Measurements from ENCODE around the gene EPS8L3. TPM values are rescaled to one million over a fixed set of nuclear protein-coding genes. Genes with fewer than 3 reads are reported as not detected.

Gene EPS8L3
- total RNA-seq, 1 experiment from 2014 or later = 0.96 TPM

DNA sequence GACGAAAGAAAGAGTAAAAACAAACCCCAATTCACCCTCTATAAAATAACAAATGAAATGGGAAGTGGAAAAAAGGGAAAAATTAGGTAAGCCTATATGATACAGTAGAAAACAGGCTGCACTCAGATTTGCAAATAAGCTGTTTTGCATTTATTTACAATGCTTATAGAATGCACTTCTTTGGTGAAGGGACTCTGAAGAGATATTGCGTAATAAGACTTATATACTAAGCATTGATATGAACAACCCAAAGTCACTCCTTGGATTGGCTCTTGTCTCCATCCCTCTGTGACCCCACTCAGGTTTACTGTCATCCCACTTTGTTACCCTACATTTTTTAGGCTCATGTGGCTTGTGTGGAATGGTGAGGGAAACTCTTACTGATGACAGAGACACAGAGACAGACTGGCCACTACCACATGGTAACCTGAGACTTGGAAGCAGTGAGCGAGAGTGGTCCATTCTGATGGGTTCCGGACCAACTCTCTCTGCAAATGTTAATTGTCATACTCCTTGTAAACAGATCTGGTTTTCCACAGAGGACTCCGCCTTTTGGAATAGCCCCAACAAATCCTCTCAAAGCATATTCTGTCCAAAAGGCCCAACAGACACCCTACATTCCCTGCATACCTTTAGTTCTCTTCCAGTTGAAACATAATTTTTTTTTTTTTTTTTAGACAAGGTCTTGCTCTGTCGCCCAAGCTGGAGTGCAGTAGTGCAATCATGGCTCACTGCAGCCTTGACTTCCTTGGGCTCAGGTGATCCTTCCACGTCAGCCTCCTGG lies 40.6 kb downstream of the EPS8L3 start:
- H3K36me3 ChIP-seq (ENCODE audit: control insufficient read depth in 1 of 2, insufficient read depth in 2 of 2, low read length in 2 of 2) = no peaks in the 10 kb centered on the region
- H3K9ac ChIP-seq (ENCODE audit: low read length) = no peak overlapping the region
- no peak overlapping the region for H2AFZ ChIP-seq (ENCODE audit: low read depth, low read length, poor library complexity, severe bottlenecking)
- H3K4me2 ChIP-seq (ENCODE audit: low read length) = no peak overlapping the region
- H3K79me2 ChIP-seq (ENCODE audit: insufficient read depth, low read length) = no peaks in the 10 kb centered on the region
- ATAC-seq = no peak
- intact Hi-C loops (cut with micrococcal nuclease) = no loop called here
- CTCF ChIA-PET = no interaction called here
- no peaks in the 10 kb centered on the region for H4K20me1 ChIP-seq (ENCODE audit: insufficient read depth)
- no peaks in the 10 kb centered on the region for H3K27me3 ChIP-seq (ENCODE audit: insufficient read depth, low read length)
- TF ChIP-seq ZFX (IDR thresholded peaks at IDR 0.05) (no peak), ZNF274 (IDR thresholded peaks at IDR 0.05; ENCODE audit: low read depth, low read length) (no peak), SP1 (IDR thresholded peaks at IDR 0.05; ENCODE audit: low read depth) (no peak), POLR2AphosphoS5 (IDR thresholded peaks at IDR 0.05; ENCODE audit: low read depth, low read length) (no peak), ELF1 (IDR thresholded peaks at IDR 0.05; ENCODE audit: borderline replicate concordance, low read depth) (no peak), POLR2A (IDR thresholded peaks at IDR 0.05; ENCODE audit: borderline replicate concordance, extremely low read depth, insufficient read depth, insufficient read length) (no peak), SRF (IDR thresholded peaks at IDR 0.05; ENCODE audit: low read depth) (no peak), EZH2 (IDR thresholded peaks at IDR 0.05) (no peak), FOSL1 (IDR thresholded peaks at IDR 0.05; ENCODE audit: low read depth) (no peak), EZH2phosphoT487 (IDR thresholded peaks at IDR 0.05; ENCODE audit: borderline replicate concordance) (no peak), TCF7L2 (IDR thresholded peaks at IDR 0.05; ENCODE audit: borderline replicate concordance, extremely low read depth, insufficient read depth, insufficient read length) (no peak), YY1 (IDR thresholded peaks at IDR 0.05; ENCODE audit: extremely low read depth, insufficient replicate concordance, low read depth, low read length) (no peak)
- TF ChIP-seq, protein P1, sequence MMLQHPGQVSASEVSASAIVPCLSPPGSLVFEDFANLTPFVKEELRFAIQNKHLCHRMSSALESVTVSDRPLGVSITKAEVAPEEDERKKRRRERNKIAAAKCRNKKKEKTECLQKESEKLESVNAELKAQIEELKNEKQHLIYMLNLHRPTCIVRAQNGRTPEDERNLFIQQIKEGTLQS (IDR thresholded peaks at IDR 0.05) = no peak
- TF ChIP-seq, protein P2, sequence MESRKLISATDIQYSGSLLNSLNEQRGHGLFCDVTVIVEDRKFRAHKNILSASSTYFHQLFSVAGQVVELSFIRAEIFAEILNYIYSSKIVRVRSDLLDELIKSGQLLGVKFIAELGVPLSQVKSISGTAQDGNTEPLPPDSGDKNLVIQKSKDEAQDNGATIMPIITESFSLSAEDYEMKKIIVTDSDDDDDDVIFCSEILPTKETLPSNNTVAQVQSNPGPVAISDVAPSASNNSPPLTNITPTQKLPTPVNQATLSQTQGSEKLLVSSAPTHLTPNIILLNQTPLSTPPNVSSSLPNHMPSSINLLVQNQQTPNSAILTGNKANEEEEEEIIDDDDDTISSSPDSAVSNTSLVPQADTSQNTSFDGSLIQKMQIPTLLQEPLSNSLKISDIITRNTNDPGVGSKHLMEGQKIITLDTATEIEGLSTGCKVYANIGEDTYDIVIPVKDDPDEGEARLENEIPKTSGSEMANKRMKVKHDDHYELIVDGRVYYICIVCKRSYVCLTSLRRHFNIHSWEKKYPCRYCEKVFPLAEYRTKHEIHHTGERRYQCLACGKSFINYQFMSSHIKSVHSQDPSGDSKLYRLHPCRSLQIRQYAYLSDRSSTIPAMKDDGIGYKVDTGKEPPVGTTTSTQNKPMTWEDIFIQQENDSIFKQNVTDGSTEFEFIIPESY (IDR thresholded peaks at IDR 0.05; ENCODE audit: extremely low read depth, insufficient replicate concordance, low read length) = no peak
- TF ChIP-seq, protein P3, sequence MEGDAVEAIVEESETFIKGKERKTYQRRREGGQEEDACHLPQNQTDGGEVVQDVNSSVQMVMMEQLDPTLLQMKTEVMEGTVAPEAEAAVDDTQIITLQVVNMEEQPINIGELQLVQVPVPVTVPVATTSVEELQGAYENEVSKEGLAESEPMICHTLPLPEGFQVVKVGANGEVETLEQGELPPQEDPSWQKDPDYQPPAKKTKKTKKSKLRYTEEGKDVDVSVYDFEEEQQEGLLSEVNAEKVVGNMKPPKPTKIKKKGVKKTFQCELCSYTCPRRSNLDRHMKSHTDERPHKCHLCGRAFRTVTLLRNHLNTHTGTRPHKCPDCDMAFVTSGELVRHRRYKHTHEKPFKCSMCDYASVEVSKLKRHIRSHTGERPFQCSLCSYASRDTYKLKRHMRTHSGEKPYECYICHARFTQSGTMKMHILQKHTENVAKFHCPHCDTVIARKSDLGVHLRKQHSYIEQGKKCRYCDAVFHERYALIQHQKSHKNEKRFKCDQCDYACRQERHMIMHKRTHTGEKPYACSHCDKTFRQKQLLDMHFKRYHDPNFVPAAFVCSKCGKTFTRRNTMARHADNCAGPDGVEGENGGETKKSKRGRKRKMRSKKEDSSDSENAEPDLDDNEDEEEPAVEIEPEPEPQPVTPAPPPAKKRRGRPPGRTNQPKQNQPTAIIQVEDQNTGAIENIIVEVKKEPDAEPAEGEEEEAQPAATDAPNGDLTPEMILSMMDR (IDR thresholded peaks at IDR 0.05 in 2 of 3, conservative IDR thresholded peaks at IDR 0.05 in 1 of 3; ENCODE audit: borderline replicate concordance in 1 of 3, insufficient read depth in 1 of 3, low read depth in 2 of 3, low read length in 2 of 3) = no peak
- TF ChIP-seq, protein P4, sequence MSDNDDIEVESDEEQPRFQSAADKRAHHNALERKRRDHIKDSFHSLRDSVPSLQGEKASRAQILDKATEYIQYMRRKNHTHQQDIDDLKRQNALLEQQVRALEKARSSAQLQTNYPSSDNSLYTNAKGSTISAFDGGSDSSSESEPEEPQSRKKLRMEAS (IDR thresholded peaks at IDR 0.05) = no peak
- peaks cover 0 to 14% of the 10 kb centered on the region in 2 experiments; a peak in 2 of 4 replicates for H3K4me1 ChIP-seq (ENCODE audit: control insufficient read depth in 1 of 2, insufficient read depth in 2 of 2, low read length in 2 of 2)
- no peaks in the 10 kb centered on the region for H3K9me3 ChIP-seq (ENCODE audit: control insufficient read depth in 1 of 2, insufficient read depth in 1 of 2, low read depth in 1 of 2, low read length in 2 of 2)
- no TSS peak for BruUV-seq (replicated peaks)
- RAD21 ChIA-PET (ENCODE audit: low non-redundant PET in 1 of 2, low total read pairs in 2 of 2, uncharacterized antibody in 2 of 2, unreplicated experiment in 2 of 2) = no interaction called here
- H3K4me3 ChIP-seq (replicated peaks in 1 of 2; ENCODE audit: low read depth in 1 of 2, low read length in 2 of 2) = no peak overlapping the region
- POLR2A ChIA-PET = no interaction called here
- no peak overlapping the region for H3K27ac ChIP-seq (ENCODE audit: low read depth, low read length)
- DNase-seq (ENCODE audit: low read depth, low spot score) = no peak
- H3K9me2 ChIP-seq (ENCODE audit: insufficient read depth) = no peaks in the 10 kb centered on the region

All from HCT116 (cell line).